ENCODE measurements around the gene CEP70.
"Not testable (repeated sequence)": the region's sequence is repeated elsewhere in the genome, so short reads cannot be mapped to it uniquely, and the experiment has no call there.

The CEP70 gene

GRCh38 chr3:138513090-138513843 is 80.8 kb downstream of the CEP70 start:
- DNase-seq (ENCODE audit: low spot score), result no peak

GRCh38 chr3:138511945-138512344 is 82.1 kb downstream of the CEP70 start:
- no peak for DNase-seq (ENCODE audit: low spot score)

GRCh38 chr3:138509586-138509985 is 84.5 kb downstream of the CEP70 start:
- DNase-seq (ENCODE audit: low spot score), result no peak

DNA sequence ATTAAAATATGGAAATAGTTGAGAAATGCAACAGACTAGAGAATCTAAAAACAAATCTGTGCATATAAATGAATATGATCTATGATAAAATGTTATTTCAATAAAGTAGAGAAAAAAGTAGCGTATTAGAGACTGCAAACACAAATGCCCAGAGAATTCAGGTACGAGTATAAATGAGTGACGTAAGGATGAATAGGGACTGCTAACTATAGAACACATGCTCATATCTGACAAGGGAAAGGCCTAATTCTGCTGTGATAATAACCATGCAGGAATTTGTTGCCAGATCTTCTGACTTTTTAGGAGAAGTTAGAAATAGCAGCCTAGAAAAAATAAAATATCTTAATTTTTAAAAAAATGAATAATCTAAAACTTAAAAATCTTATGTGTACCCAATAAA is 86.5 kb downstream of the CEP70 start:
- DNase-seq (ENCODE audit: low spot score), result no peak

GRCh38 chr3:138498991-138499390 is 95.1 kb downstream of the CEP70 start:
- no peak for DNase-seq (ENCODE audit: low spot score)

DNA sequence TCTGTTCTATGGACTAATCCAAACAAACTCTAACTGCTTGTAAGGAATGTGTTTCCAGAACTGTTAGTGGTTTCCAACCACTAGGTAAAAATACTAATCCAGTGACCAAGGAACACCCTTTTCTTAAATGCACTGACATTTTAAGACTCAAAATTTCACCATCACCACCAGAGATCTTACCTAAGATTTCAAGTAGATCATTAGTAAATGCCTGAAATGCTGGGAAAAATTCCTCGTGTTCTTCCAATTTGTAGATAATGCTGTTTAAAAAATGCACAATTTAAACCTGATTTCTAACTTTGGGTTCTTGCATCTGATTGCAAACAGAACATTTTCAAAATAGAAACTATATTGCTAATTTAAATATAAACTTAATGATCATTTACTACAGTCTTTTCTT is 96.2 kb downstream of the CEP70 start:
- DNase-seq (ENCODE audit: low spot score), result no peak

GRCh38 chr3:138497021-138497420 is 97.0 kb downstream of the CEP70 start:
- no peak for DNase-seq (ENCODE audit: low spot score)

DNA sequence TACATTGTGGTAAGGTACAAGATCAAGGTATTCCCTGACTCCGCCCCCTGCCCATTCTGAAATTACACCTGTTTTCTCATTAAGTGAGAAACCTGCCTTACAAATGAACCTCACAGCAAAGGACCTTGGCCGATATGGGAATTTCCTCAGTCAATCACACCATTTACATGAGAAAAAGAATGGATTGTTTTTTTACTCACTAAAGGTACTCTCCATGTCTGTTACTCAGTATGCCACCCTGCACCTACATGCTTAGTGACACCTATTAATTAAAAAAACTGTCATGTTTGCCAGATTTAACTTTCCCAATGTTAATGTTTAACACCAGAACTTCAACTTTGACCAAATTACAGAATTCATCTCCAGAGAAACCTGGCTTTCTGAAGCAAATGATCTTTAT is 97.6 kb downstream of the CEP70 start:
- no peak for DNase-seq (ENCODE audit: low spot score)

DNA sequence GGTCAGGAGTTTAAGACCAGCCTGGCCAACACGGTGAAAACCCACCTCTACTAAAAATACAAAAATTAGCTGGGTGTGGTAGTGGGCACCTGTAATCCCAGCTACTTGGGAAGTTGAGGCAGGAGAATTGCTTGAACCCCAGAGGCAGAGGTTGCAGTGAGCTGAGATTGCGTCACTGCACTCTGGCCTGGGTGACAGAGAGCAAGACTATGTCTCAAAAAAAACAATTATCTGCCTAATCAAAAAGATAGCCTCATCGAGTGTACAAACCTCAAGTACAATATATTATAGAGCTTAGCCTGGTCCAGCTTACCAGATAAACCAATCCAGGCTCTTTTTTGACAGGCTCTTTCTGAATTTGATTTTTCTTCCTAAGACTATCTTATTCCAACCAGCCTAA is 98.4 kb downstream of the CEP70 start:
- not testable (repeated sequence) for DNase-seq (ENCODE audit: low spot score)

DNA sequence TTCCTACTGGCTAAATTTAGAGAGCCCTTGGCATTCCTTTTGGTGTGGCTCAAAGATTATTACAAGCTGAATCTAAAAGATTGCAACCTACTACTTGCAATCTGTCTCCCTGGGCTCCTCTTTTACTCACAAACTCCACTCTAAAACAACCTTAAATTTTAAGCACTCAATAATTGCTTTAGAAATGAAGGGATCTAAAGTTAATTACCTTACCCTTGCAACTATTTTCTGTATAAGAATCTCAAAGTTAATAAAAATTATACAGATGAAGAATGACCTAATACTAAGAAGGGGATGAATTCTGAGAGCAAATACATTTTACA is 99.5 kb downstream of the CEP70 start:
- DNase-seq (ENCODE audit: low spot score), result no peak

- peak; percentile 68 for DNase-seq (ENCODE audit: low spot score)
Observed at GRCh38 chr3:138493804-138494606, 100.1 kb downstream of the CEP70 start.

DNA sequence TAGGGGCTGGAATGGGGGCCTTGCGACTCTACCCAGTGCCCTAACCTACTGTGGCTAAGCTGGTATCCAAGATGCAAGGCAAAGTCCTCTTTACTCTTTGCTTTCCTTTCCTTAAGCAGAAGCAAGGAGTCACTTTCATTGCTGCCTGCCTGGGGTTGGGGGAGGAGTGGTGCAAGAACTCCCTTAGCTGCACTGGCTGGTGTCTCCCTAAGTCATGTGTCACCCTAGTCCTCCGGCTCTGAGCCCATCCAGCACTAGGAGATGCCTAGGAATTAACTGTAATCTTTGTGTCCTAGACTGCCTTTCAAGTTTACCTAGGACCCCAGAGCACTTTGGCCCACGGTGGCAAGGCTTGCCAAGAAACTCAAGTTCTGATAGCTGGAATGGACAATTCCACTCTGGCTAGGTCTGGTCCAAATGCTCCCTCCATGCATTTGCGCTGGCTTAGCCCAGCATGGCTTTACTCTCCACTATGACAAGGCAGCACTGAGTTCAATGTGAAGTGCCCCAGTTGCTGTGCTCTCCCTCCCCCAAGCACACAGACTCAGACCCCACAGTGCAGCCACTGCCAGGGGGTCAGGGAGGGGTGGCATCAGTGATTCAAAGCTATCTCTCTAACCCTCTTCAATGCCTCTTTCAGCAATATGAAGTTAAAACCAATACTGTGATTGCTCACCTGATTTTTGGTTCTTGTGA is 100.9 kb downstream of the CEP70 start:
- no peak for DNase-seq (ENCODE audit: low spot score)

- DNase-seq (ENCODE audit: low spot score), result no peak
Observed at GRCh38 chr3:138491971-138492370, 102.1 kb downstream of the CEP70 start.

DNA sequence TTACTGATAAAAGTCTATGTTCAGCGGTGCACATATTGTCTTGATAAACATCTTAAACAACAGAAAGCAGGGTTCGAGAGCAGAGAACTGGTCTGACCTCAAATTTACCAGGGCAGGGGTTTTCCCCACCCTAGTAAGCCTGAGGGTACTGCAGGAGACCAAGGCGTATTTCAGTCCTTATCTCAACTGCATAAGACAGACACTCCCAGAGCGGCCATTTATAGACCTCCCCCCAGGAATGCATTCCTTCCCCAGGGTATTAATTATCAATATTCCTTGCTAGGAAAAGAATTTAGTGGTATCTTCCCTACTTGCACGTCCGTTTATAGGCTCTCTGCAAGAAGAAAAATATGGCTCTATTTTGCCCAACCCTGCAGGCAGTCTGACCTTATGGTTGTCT is 107.5 kb downstream of the CEP70 start:
- not testable (repeated sequence) for DNase-seq (ENCODE audit: low spot score)

GRCh38 chr3:138484672-138485071 is 109.4 kb downstream of the CEP70 start:
- not testable (repeated sequence) for DNase-seq (ENCODE audit: low spot score)

DNA sequence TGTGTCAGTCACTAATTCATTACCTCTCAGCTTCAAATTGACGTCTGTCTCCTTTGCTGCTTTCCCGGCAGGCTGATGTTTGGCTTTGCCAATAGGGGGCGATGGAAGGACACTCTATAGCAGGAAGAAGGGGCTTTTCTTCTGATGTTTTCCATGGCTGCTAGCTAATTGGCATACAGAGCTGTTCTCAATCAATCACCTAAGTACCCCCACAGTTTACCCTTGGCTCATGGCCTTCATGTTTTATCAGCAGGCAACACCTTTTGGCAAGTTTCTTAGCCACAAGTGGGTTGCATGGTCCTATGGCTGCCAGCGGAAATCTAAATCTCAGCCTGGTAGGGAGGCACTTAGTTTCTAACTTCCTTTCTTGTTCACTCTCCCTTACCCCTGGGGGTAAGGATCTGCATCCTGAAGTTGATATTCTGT is 114.6 kb downstream of the CEP70 start:
- peak; percentile 37 for DNase-seq (ENCODE audit: low spot score)

DNA sequence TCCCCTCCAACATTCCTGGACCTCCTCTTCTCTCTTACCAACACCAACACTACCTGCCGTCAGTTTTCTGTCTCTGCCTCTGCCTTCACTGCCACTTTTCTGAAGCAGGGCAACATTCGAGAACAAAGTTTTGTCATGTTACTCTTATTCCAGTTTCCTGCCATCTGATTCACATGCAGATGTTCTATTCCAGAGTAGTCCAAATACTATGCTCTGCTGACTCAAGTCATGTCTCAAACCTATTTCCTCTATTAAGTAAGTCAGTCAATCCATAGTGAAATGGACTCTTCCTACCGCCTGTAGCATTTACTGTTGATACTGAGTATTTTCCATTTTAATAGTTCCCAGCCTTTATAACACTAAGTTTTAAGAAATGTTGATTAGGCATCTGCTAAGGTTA is 116.3 kb downstream of the CEP70 start:
- no peak for DNase-seq (ENCODE audit: low spot score)

GRCh38 chr3:138477120-138477519 is 116.9 kb downstream of the CEP70 start:
- no peak for DNase-seq (ENCODE audit: low spot score)

DNA sequence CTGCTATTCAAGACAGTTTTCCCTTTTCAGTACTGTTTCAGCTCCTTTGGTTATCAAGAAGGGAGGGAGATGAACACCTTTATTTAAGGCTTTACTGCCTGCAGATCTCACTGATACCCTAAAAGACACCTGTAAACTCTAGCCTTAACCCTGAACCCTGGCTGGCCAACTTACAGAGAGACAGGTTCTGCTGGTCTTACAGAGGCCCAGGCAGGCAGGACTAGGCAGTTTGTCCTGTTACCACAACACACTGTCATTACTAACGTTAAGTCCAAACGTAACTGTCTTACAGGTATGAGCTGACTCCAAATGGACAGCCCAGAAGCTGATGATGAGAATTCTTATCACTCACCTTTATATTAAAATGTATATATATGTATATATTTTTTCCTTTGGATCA is 117.5 kb downstream of the CEP70 start:
- DNase-seq (ENCODE audit: low spot score), result no peak

- DNase-seq (ENCODE audit: low spot score), result no peak
Observed at GRCh38 chr3:138474163-138474562, 119.9 kb downstream of the CEP70 start.

GRCh38 chr3:138473391-138473790 is 120.7 kb downstream of the CEP70 start:
- DNase-seq (ENCODE audit: low spot score), result no peak

GRCh38 chr3:138472141-138472825 is 121.8 kb downstream of the CEP70 start:
- no peak for DNase-seq (ENCODE audit: low spot score)

All from GM03348 (cell line).